ENCODE data around the gene FAM3C. TPM values are rescaled to one million over a fixed set of nuclear protein-coding genes. Genes with fewer than 3 reads are reported as not detected.

Gene FAM3C
- total RNA-seq, 1 donor from 2014 or later = 47.5 TPM

GRCh38 chr7:121303422-121304101 is 92.5 kb downstream of the FAM3C start:
- no peak for DNase-seq (ENCODE audit: low read depth, low spot score)

GRCh38 chr7:121302214-121302745 is 93.8 kb downstream of the FAM3C start:
- Mint-ChIP-seq H3K4me1 (peaks cover 6% of the 10 kb centered on the region), H3K27me3 (ENCODE audit: low read depth) (no peaks in the 10 kb centered on the region), H3K9me3 (no peaks in the 10 kb centered on the region), H3K4me3 (no peak overlapping the region), H3K36me3 (ENCODE audit: low read depth) (no peaks in the 10 kb centered on the region), H3K27ac (ENCODE audit: unreplicated experiment) (no peak overlapping the region)
- no peak for TF ChIP-seq CTCF (conservative IDR thresholded peaks at IDR 0.05)
- no peak for DNase-seq (ENCODE audit: low read depth, low spot score)

More at GRCh38 chr7:121303422-121304101, 92.5 kb downstream of the FAM3C start:
- H3K4me1 Mint-ChIP-seq = peaks cover 8% of the 10 kb centered on the region
- H3K27ac Mint-ChIP-seq (ENCODE audit: unreplicated experiment) = no peak overlapping the region
- no peak overlapping the region for H3K4me3 Mint-ChIP-seq
- no peaks in the 10 kb centered on the region for H3K36me3 Mint-ChIP-seq (ENCODE audit: low read depth)
- H3K27me3 Mint-ChIP-seq (ENCODE audit: low read depth) = no peaks in the 10 kb centered on the region
- TF ChIP-seq CTCF (conservative IDR thresholded peaks at IDR 0.05) = no peak
- no peaks in the 10 kb centered on the region for H3K9me3 Mint-ChIP-seq

DNA sequence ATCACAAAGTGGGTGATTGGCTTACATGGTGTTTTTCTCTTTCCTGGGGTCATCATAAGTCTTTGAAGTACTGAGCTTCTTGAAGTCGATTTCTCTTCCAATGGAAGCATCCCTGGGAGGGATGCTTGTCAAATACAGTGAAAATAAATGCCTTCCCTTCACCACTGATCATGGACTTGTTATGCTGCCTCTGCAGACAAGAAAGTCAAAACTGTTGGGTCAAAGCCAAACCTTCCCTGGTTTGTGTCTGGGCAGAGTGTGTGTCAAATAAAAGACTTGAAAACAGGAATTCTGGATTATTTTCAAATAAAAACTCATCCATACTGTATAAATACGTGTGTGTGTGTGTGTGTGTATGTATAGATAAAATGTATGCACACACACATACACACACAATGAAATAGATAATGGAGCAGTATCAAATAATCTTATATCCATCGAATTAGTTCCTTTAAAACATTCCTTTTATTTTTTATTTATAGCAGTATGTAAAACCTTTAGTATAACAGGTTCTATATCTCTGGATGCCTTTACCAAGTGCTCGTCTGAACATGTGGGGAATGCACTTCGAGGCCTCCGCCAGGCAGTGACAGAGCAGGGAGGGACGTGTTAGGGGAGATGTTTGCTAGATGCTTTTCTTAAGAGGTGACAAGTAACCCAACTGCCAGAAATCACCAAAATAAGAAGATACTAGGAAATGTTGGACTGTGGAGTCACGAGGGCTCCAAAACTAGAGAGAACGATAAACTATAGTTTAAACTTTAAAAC is 94.5 kb downstream of the FAM3C start:
- Mint-ChIP-seq H3K36me3 (ENCODE audit: low read depth) (no peaks in the 10 kb centered on the region), H3K4me1 (peaks cover 4% of the 10 kb centered on the region)

GRCh38 chr7:121300685-121301420 is 95.3 kb downstream of the FAM3C start:
- Mint-ChIP-seq H3K4me1 (no peaks in the 10 kb centered on the region), H3K27me3 (ENCODE audit: low read depth) (no peaks in the 10 kb centered on the region), H3K9me3 (no peaks in the 10 kb centered on the region), H3K27ac (ENCODE audit: unreplicated experiment) (no peak overlapping the region), H3K4me3 (no peak overlapping the region), H3K36me3 (ENCODE audit: low read depth) (no peaks in the 10 kb centered on the region)
- TF ChIP-seq CTCF (conservative IDR thresholded peaks at IDR 0.05) = no peak
- DNase-seq (ENCODE audit: low read depth, low spot score) = no peak

More for the DNA sequence above, 94.5 kb downstream of the FAM3C start:
- TF ChIP-seq CTCF (conservative IDR thresholded peaks at IDR 0.05) = no peak
- DNase-seq (ENCODE audit: low read depth, low spot score) = no peak
- Mint-ChIP-seq H3K9me3 (no peaks in the 10 kb centered on the region), H3K27me3 (ENCODE audit: low read depth) (no peaks in the 10 kb centered on the region), H3K27ac (ENCODE audit: unreplicated experiment) (no peak overlapping the region), H3K4me3 (no peak overlapping the region)

Other genes starting within 250 kb of the FAM3C start
- not detected in 2 replicates for gene WNT16, start 67.3 kb downstream of the FAM3C start, total RNA-seq